ENCODE data around the gene CRB2. TPM values are rescaled to one million over a fixed set of nuclear protein-coding genes. Genes with fewer than 3 reads are reported as not detected.

The CRB2 gene
- total and polyA plus RNA-seq, 3 donors from 2014 or later: 0.63 to 3.4 (median 0.68) TPM

- no peaks in the 10 kb centered on the region for H3K4me1 ChIP-seq
- intact Hi-C loops (cut with DNase I; ENCODE audit: low total_unique reads): no loop called here
- TF ChIP-seq POLR2A (IDR thresholded peaks at IDR 0.05): no peak
- no peak for TF ChIP-seq CTCF (IDR thresholded peaks at IDR 0.05)
- DNase-seq: no peak
- no peaks in the 10 kb centered on the region for H3K27me3 ChIP-seq
- H3K9me3 ChIP-seq: no peaks in the 10 kb centered on the region
- no peaks in the 10 kb centered on the region for H3K36me3 ChIP-seq (ENCODE audit: low read depth, missing control alignments)
- H3K27ac ChIP-seq: no peak overlapping the region
- H3K4me3 ChIP-seq: no peak overlapping the region
- WGBS, 2 donors: 94 to 95% methylated on average over 5 of the region's 5 CpGs
Observed at GRCh38 chr9:123417289-123418051, 61.5 kb downstream of the CRB2 start.

- 89 to 98% methylated on average over 5 of the region's 5 CpGs for WGBS, 2 donors
- H3K27ac ChIP-seq: no peak overlapping the region
- no peak overlapping the region for H3K4me3 ChIP-seq
- TF ChIP-seq CTCF (IDR thresholded peaks at IDR 0.05) (no peak), POLR2A (IDR thresholded peaks at IDR 0.05) (no peak)
- H3K36me3 ChIP-seq (ENCODE audit: low read depth, missing control alignments): no peaks in the 10 kb centered on the region
- no peaks in the 10 kb centered on the region for H3K27me3 ChIP-seq
- H3K9me3 ChIP-seq: no peaks in the 10 kb centered on the region
- no peak for DNase-seq
- intact Hi-C loops (cut with DNase I; ENCODE audit: low total_unique reads): no loop called here
- no peaks in the 10 kb centered on the region for H3K4me1 ChIP-seq
Observed at GRCh38 chr9:123418052-123418430, 62.0 kb downstream of the CRB2 start.

- no peak overlapping the region for H3K4me3 ChIP-seq
- TF ChIP-seq POLR2A (IDR thresholded peaks at IDR 0.05) (no peak), CTCF (IDR thresholded peaks at IDR 0.05) (no peak)
- WGBS, 2 donors: 91 to 95% methylated on average over 10 of the region's 10 CpGs
- H3K27ac ChIP-seq: no peak overlapping the region
- H3K9me3 ChIP-seq: no peaks in the 10 kb centered on the region
- no peaks in the 10 kb centered on the region for H3K36me3 ChIP-seq (ENCODE audit: low read depth, missing control alignments)
- intact Hi-C loops (cut with DNase I; ENCODE audit: low total_unique reads): no loop called here
- H3K27me3 ChIP-seq: no peaks in the 10 kb centered on the region
- DNase-seq: no peak
- H3K4me1 ChIP-seq: no peaks in the 10 kb centered on the region
Observed at GRCh38 chr9:123418506-123418905, 62.5 kb downstream of the CRB2 start.

- WGBS, 2 donors: 85 to 97% methylated on average over 4 of the region's 4 CpGs
- intact Hi-C loops (cut with DNase I; ENCODE audit: low total_unique reads): no loop called here
- H3K4me3 ChIP-seq: no peak overlapping the region
- H3K27me3 ChIP-seq: no peaks in the 10 kb centered on the region
- no peak for DNase-seq
- H3K36me3 ChIP-seq (ENCODE audit: low read depth, missing control alignments): no peaks in the 10 kb centered on the region
- H3K4me1 ChIP-seq: no peaks in the 10 kb centered on the region
- no peaks in the 10 kb centered on the region for H3K9me3 ChIP-seq
- H3K27ac ChIP-seq: no peak overlapping the region
- TF ChIP-seq POLR2A (IDR thresholded peaks at IDR 0.05) (no peak), CTCF (IDR thresholded peaks at IDR 0.05) (no peak)
Observed at GRCh38 chr9:123419091-123419490, 63.1 kb downstream of the CRB2 start.
